ENCODE data around the gene CASZ1.

CASZ1 gene

DNA sequence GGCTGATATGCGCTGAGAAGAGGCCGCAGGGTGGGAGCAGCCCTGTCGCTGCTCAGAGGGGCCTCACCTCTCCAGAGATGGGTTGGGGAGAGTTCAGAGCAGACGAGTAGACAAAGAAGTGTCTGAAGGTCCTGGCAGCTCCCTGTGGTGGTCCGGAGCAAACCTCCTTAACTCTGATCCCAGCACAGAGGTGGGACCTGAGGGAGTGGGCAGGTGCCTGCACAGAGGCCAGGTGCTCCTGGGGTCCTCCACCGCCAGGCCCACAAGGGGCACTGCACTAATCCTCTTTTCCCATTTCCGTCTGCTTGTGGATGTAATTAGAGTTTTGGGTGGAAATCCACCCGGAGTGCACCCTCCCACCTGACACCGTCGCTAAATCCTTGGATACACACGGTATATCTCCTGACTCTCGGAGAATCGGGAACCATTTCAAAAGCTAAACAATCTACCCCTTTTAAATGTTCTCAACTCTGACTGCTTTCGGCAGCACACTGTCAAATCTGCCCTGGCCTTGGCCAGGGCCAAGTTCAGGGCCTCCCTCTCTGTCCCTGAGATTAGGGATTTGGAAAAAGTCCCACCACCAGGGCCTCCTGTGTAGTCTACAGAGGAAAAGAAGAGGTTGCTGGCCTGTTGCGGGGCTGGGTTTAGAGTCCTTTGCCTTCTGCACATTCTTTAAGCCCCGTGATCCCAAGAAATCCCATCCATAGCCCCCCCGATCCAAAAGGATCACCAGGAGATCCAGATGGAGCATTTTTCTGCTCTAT lies 22.4 kb downstream of the CASZ1 start:
- DNase-seq, result no peak

DNA sequence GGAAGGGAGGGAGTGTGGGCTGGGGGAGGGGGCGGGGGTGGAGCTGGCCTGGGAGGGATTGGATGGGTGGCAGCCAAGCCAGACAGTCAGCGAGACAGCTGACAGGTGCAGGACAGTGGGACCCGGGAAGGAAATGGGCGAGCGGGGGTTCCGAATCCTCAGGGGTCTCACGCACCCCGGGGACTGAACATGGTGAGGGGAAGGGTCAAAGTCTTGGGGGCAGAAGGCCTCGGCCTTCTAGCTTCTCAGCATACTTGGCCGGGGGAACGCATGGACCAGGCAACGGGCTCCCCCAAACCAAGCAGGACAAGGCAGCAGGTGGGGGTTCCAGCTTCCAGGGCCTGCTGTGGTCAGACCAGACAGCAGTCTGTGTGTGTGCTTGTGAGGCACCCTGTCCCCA lies 23.1 kb downstream of the CASZ1 start:
- no peak for DNase-seq

DNA sequence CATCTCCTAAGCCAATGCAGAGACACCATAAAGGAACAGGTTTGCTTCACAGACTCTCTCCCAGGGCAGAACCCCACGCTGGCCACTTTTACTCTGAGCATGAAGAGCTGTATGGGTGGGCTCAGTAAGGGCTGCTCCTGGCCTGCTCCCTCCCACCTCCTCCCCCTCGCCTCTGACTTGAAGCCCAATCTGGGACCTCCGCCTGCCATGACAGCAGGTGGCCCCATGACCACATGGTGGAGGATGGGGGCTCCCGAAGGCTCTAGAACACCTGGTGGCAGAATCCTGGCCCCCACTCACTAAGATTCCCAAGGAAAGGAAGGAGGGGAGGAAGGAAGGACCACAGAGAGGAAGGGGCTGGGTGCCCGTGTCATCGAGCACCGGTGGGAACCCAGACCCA lies 23.7 kb downstream of the CASZ1 start:
- DNase-seq, result no peak

DNA sequence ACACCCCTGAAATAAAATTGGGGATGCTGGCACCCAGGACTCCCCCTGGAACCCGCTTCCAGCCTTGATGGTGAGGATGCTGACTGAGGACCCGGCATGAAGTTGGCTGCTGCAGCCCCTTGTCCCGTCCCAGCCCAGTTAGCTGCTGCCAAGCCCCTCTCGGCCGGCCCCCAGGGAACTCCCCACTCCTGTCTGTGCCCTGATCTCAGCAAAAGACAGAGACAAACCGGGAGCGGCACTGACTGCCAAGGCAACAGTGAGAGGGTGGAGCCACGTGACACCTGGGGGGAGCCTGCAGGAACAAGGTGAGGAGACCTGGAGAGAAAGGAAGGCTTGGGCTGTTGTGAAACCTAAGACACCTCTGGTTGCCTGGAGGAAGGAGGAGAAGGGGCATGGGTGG lies 24.7 kb downstream of the CASZ1 start:
- DNase-seq, result no peak

DNA sequence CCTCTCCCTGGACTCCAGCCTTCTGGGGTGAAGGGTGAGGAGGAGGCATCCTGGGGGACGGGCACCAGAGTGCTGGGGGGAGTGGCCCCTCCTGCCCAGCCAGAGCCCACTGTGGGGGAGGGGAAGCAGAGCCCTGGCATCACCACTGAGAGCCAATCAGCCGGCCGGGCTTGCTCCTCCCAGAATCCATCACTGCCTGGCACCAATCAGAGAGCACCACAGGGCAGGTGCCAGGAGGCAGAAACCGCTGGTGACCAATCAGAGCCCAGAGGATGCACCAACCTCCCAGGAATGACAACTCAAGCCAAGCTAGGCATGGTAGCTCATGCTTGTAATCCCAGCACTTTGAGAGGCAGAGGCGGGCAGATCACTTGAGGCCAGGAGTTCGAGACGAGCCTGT lies 27.9 kb downstream of the CASZ1 start:
- DNase-seq, result no peak

DNA sequence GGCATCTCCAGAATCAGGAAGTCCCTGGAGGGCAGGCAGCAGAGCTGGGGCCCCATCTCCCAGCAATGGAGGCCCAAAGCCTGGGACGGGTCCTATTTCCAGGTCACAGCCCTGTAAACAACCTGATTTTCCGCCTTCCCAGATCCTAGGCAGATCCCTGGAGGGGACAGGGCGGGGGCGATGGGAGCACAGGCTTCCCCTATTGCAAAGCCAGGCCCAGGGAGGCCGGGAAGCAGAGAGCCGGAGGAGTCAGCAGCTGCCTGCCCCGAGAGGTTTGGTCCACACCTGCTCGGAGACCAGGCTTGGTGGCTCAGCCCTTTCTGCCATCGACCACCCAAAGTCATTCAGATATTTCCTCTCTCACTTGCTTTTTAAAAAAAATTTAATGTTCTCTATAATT lies 29.2 kb downstream of the CASZ1 start:
- no peak for DNase-seq

DNA sequence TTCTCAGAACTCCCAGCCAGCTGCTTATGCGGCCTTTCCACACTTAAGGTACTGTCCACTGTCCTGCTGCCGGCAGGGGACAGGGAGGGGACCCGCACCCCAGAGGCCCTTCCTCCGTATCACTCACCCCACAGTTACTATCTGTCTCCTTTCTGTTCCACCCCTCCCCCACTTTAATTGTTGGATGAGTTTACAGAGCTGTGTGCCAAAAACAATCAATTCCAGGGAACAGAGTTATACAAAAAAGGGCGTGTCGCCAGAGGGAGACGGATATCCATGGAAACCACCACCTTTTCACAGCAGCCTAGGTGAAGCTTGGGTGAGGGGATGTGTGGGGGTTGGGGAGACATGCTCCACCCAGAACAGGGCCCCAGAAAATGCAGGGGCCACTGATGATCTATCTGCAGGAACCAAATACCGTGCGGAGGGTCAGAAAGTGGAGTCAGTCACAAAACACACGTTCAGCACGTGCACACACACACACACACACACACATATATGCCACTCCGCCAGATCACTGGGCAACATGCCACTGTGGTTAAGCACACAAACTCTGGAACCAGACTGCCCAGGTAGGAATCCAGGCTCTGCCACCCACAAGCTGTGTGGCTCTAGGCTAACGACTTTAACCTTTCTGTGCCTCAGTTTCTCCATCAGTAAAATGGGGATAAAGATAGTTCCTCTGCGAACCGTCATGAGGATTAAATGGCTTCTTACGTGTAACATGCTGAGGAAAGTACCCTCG lies 30.5 kb downstream of the CASZ1 start:
- no peak for DNase-seq

DNA sequence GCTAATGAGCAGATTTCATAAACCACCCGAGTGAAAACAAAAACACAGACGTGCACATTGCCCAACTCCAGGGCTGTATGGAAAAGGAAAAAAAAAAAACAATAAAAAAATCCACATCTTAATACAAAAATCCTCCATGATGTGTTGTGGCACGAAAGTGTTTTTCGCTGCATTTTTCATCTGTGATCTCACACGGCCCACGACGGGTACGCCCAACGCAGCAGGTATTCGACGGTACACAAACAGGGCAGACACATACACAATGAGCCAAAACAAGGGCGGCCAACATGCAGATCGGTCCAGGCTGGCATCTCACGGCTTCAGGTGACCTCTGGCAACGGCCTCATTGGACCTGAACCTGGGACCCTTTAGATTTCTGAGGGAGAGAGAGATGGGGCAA lies 31.1 kb downstream of the CASZ1 start:
- DNase-seq, result no peak

DNA sequence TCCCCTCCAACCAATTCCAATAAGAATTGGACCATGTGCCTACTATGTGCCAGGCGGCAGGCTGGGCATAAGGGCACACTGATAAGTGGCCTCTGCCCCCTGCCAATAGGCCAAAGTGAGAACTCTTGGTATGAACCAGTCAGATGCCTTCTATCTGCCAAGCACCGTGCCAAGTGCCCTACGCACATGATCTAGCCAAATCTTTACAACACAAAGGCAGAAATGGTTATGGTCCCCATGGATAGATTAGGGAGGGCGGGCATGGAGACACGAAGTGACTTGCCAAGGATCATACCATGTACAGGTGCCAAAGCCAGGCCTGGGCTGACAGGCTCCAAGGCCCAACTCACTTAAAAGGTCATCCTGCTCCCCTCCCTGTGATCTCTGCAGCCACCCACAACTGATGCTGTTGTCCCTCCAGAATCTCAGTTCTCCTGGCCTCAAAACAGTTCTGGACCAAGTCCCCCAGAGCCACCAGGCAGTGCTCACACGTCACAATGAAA lies 32.1 kb downstream of the CASZ1 start:
- no peak for DNase-seq

DNA sequence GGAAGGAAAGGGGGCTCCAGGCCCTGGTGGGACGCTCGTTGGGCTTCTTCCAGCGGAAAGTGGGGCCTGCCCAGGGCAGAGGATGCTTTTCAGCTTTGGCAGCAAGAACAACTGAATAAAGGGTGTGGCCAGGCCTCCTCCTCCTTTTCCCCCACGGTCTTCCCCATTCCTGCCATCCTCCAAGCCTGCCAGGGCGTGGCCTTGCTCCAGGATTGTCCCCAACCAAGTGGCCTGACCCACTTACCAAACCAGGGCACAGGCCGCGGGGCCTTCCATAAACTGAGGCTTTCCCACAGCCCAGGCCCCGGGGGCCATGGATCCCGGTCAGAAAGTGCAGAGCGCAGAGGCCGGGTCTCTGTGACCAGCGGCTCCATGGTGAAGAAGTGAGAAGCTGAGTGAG lies 33.6 kb downstream of the CASZ1 start:
- no peak for DNase-seq

DNA sequence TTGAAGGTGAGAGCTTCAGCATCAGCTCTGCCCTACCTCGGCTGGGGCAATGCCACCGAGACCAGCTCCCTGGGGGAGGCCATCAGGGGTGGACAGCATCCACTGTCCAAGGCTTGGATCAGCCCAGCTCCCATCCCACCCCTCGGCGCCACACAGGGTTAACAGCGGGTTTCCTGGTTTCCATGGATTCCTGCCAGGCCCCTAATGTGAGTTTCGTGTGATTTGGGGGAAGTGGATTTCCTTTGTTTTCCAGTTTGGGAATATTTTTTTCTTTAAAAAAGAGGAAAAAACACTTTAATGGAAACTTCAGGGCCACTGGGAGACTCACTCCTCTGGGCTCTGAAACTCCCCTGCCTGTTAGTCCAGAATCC lies 34.3 kb downstream of the CASZ1 start:
- DNase-seq, result no peak

DNA sequence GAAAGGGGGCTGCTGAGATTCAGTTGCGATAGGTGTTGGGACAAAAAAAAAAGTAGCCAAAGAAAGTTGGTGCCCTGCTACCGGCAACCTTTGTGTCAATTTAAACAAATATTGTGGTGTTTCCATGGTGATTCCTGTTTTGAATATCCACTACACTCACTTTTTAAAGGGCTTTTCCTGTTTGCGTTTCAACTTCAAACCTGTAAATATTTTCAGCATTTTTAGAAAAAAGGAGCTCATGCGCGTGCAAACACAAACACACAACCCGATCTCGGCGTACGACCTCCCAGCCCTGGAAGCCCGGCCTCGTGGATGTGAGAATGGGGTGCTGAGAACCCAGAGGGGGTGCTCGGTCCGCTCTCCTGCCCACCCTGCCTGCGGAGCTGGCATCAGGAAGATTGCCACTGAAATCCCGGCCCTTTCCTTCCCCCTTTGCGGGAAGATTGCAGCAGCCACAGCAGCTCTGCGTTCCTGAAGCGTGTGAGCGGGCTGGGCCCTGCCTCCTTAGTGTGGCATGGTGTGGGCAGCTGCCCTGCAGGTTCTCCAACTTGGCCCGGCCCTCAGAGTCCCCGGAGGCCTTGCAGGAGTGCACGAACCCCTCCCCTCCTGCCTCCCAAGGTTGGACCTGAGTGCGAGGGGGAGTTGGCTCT lies 34.8 kb downstream of the CASZ1 start:
- no peak for DNase-seq

DNA sequence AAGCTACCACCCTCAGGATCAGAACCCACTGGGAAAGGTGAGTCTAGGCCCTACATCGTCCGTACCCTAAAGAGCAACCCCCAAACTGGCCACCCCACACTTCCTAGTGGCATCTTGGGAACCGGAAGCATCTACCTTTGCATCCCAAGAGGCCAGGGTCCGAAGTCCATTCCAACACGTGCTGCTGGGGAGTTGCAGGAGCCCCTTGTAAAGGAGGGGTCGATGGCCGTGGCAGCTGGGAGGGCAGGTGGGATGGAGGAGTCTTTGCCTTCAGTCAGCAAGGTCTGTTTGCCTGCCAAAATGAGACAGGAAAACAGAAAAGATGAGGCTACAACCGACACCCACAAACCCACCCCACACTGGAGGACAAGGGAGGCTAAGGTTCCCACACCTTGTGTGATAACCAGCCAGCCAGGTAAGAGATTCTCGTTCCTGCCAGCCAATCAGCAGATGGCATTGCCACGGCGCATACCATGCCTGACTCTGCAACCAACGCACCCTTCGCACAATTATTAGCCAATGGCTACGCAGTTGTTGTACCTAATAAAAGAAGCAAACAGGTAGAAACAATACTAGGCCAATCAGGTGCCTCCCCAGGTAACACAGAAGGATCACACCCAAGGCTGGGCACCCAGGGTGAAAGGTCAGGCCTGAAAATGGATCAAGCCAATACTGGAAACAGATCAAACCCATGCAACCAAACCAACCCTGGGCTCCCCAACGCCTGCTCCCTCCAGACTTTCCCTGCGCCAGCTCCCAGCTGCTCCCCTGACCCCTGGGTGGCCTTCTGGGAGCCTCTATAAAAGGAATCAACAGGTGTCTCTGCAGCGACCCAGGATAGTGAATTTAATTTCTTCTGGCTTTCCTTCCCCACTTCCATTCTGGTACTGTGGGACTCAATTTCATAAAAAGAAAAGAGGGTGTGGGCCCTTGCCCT lies 35.6 kb downstream of the CASZ1 start:
- no peak for DNase-seq

DNA sequence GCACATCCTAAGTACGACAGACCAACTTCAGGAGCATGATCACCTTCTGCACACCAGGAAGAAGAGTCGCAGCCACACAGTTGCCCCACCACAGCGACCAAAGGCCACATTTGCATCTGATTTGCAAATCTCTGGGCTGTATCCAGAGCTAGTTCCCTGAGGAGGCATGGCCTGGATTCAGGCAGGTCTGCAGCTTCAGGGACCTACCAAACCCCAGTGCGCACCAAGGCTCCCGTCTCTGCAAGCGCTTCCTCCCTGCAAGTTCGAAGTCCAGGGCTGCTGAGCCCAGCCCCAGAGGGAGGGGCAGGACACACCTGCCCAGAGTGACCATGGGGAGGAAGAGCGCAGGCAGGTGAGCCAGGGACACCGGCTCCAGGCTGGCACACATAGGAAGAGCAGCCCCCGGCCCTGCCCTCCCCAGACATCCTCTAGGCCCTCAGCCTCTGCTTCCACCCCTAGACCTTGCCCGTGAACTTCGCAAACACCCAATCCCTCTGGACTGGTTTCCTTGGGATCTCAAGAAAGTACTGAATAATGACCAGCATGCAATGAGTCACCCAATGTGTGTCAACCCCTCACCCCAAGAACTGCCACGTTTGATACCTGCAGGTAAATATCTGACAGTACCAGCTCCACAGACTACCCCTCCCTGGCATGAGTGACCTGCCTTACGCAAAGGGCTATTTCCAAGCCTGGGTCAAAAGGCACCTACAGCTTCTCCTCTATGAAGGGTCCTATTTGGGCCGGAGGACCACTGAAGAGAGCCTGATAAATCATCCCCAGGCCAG lies 36.8 kb downstream of the CASZ1 start:
- no peak for DNase-seq

DNA sequence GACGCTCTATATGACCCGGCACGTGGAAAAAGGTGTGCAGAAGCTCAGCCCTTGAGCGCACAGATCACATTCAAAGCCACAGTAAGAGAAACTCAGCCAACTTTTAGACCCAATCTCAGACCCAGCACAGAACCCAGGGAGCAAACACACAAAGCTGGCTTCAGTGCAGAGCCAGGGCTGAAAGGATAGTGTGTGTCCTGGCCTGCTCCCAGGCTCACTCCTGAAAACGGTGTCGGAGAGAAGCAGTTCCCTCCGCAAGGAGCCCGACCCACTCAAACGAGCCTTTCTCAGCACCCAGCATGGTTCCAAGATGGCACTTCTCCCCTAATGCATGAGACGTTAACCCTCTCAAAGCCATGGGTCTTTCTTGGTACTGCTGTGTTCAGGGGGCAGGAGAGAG lies 39.6 kb downstream of the CASZ1 start:
- no peak for DNase-seq

DNA sequence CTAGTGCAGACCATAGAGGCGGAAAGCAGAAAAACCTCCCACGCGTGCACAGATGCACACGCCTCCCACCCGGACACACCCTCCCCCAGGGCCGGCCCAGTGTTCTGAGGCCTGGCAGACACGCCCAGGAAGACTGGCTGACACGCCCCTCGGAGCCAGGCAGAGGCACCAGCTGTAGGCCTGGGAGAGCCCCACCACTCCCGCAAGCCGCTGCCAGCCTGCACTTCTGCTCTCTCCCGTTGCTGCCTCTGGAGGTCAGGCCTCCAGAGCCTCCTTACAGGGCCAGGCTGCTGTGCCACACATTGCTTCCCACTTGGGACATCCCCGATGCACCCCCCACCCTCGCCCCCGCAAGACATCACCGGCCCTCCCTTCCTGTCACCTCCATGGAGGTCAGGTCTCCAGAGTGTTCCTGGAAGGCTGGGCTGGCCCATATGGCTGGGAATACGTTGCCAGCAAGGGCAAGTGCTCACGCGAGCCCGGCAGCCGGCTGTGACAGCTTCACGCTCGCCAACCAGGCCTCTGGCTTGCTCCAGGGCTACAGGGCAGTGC lies 40.4 kb downstream of the CASZ1 start:
- DNase-seq, result peak; percentile 60

DNA sequence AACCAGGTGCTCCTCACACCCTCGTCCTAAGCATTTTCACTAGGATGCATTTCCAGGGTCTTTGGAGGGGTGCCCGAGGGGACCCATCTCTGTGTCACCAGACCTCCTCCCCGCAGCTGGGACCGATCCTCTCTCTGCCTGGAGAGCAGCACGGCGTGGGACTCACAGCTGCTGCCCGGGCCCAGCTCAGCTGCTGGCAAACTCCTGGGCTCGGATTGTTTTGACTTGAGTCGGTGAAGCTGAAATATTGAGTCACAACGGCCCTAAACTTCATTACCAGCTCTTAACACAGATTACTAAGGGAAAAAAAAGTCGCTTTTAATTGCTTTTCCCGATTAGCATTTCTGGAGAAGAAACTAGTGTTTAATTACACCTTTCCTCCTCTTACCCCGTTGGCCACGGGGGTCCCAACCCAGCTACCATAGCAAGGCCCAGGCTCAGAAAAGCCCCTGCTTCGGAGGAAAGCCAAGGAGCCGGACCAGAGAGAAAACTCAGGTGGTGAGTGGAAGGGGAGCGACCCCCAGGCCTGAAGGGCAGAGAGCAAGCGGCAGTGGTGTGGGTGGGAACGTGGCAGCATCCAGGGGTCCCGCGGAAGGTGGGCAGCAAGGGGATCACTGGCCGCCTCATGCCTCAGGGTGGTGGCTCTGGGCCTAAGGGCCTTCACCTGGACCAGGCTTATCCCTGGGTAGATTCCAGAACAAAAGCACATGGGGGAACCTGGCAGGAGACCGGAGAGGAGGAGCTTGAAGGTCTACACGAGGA lies 41.7 kb downstream of the CASZ1 start:
- DNase-seq, result no peak

DNA sequence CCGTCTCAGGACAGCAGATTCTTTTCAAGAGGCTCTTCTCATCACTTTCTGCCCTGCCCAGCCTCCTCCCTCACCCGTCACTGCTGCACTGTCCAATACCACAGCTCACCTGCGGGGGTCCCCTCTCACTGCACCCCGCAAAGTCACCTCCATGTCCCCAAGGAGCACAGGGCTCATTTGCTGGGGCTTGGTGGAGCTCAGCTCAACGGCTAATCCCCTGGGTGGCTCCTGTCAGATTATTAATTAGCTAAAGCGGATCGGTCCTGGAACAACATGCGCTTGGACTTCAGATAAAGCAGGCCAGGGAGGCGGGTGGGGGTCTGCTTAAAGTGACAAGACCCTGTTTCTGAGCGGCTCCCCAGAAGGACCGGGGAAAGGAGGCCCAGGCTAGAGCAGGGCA lies 43.1 kb downstream of the CASZ1 start:
- no peak for DNase-seq

DNA sequence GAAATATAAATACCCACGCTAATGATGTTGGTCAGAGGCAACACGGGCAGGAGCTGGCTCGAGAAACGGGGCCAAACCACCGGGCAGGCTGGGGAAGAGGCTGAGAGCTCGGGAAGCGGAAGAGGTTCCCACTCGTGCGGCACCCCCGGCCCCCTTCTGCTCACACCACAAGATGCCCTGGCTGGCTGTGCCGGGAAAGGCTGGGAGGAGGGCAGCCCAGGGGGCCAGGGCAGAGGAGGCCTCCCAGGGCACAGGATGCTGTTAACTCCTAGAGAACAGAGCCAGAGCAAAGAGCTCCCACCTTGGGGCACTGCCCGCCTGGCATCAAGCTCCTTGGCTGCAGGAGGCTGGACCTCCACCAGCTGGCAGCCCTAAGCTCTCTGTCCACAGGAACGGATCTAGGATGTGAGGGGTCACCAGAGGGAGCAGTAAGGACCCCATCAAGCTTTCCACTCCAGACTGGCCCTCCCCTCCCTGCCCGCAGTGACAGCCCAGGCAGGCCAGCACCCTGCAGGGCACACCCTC lies 44.8 kb downstream of the CASZ1 start:
- DNase-seq, result no peak

DNA sequence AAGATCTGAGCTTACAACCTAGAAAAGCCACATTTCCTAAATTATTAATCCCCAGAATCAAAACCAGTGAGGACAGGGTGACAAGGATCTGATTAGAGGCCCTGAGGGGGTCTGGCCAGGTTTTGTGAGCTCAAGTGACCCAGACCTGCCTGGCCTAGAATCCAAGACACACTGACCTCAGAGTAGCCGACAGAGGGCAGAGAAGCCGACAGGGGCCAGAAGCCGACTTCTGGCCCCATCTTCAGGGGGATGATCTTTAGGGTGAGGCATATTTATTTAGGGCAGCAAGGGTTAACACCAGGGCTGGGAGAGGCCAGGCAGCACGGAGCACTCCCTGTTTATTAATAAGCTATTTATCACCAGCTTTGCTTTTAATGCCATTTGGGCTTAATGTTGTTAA lies 45.3 kb downstream of the CASZ1 start:
- no peak for DNase-seq

All from CD4-positive, alpha-beta T cell treated with Interleukin-15 for 1 hour (primary cell).